GM21528 (cell line): ENCODE data around the gene KDM8.

Experiments used
- ATAC-seq: cut with Tn5 transposase; IDR thresholded peaks from one replicate; pipeline ENCODE4 v1.9.1; 2021; ENCODE audit warnings: mild to moderate bottlenecking, moderate library complexity; ENCODE audit not compliant: unreplicated experiment, low FRiP score

The KDM8 gene

DNA sequence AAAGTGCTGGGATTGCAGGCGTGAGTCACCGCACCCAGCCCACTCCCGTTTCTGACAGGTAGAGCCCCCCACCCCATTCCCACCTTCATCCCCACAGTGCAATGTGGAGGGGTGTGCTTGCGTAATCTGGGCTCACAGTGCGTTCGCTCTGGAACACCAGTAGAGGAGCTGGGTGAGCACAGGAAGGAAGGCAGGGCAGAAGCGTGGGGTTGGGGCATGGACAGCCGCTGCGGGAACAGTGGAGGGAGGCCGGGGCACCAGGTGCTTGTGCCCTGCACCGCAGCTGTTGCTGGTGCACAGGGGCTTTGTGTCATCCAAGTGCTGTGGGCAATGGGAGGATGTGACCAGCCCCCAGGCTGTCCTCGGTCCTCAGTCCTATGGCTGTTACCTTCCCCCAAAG, 24.7 kb downstream of the KDM8 start:
- no peak for ATAC-seq

DNA sequence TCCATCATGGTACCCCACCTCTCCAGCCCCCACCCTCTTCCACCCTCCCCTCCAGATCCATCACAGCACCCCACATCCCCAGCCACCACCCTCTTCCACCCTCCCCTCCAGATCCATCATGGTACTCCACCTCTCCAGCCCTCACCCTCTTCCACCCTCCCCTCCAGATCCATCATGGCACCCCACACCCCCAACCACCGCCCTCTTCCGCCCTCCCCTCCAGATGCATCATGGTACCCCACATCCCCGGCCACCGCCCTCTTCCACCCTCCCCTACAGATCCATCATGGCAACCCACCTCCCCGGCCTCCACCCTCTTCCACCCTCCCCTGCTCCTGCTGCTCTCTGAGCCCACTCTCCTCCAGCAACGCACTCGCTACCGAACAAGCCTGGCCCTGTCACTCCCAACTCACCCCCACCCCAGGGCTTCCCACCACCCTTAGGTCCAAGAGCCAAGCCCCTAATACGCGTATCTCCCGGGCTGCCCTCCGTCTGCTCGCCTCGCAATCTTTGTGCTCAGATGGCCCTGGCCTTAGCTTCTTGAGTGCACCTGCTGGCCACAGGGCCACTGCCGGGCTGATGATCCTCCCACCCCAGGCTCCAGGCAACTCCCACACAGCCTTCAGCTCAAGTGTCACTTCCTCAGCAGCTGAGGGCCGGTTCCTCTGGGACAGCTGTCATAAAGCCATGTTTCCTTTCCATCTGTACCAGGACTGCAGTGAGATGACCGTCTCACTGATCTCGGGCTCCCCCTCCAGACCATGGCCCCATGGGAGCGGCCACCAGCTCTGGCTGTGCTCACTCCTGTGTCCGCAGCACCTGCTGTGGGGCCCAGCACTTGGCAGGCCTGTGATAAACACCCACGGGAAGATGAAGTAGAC, 25.5 kb downstream of the KDM8 start:
- ATAC-seq: no peak

DNA sequence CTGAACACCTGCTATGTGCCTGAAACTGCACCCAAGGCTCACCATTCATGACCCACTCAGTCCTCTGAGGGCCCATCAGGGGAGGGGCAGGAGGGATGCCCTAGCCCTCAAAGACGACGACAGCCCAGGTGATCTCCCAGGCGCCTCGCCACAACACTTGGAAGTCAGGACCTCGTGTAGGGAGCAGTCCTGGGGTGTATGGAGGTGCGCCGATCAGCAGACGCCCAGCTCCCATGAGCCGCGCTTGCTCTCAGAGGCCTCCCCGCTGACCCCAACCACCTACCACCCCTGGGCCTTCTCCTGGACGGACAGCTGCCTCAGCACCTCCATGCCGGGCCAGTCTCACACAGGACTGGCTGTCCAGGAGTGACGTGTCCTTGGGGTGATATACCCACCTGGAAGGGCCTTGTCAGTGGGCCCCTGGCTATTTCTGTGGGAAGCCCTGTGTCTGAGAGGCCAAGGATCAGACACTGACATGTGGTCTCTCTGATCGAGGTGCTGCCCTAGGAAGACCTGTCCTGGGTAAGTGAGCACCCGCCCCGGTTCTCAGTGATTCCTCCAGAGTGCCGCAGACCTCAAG, 26.7 kb downstream of the KDM8 start:
- no peak for ATAC-seq

DNA sequence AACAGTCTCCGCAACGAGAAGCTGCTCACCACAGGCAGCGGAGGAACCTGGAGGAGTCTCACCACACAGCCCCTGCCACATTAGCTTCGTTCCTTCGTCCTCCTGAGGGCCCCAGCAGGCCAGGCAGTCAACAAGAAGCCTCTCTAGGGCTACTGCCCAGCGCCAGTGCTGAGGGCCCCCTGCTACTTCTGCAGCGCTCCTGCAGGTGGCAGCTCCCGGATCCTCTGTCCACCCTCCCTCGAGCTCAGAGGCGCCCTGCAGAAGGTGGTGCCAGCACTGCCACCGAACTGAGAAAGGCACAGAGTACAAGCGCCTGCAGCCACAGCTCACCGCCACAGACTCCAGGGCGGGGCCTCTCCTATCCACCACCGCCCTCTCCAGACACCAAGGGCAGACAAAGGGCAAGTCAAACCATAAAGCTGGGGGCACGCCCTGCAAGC, 27.3 kb downstream of the KDM8 start:
- no peak for ATAC-seq

DNA sequence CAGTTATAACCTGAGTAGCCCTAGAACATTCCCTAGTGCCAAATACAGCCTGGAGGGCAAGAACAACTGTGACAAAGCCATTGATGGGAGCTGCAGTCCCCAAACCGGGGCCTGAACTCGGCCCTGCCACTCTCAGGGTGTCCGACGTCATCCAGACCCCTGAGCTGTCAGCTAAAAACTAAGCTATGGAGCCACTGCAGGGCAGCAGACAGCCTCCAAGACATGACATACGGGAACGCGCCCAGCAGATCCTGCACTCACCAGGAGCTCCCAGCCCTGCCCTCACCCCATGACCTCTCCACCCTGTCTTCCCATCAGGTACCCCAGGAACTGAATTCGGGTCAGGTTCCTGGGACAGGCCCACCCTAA, 28.4 kb downstream of the KDM8 start:
- ATAC-seq: no peak

DNA sequence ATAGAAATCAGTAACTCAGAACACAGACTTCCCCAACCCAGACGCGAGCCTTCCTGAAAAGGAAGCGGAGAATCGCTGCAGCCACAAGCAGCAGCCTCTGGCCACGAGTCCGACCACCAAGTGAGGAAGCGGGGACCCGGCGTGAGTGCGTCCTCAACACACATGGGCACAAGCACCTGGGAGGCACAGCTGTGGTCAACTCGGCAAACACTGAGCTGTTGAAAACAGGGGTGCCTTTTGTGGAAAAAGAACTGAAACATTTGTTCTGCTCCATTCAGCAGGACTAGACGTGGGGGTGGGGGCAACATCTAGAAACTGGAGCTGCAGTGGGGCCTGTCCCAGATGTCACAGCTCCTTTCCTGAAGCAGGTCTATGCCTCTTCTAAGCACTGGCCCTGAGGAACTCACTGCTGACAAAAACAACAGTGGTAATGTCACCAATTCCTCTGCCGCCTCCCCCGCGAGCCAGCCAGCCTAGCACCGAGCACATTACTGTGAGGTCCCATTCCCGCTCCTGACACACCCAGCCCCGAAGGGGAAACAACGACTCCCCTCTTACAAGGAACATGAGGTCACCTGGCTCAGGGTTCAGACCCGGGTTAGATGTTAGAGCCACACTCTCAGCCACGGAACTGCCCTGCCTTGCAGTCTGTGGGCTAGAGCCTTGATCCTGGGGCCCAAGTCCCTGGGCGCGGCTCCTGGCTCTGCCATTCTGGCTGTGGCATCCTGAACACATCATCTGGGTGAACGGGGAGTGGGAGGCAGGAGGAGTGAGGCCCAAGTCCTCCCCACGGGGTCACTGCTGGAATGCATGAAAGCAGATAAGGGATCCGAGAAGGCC, 29.0 kb downstream of the KDM8 start:
- ATAC-seq: peak; percentile 69

DNA sequence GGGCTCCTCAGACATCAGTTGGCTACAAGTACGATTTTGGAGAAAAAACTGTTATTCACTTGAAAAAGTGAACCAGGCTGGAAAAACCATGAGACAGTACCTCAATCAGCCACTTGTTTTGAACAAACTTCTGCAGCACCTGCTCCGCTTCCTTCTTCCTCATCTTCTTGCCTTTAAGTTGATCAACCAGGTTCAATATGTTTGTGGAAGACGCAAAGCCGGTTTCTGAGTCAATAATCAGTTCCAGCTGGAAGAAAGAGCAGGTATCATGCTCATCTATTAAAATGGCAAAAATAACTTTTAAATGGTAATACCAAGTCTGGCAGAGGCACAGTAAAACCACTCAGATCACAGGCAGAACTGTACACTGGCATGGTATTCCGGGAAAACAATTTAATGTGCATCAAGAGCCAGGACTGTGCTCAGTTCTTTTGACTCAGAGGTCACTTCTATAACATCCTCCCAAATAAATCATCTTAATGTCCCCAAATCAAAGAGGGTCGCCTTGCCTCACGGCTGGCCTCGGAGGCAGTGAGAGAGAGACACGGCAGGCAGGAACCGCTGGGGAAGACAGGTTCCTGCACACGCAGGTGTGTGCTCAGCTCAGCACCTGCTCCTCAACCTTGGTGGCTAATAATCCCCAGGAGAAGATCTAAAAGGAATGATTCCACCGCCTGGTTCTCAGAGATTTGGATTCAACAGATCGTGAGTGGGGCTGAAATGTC, 29.7 kb downstream of the KDM8 start:
- ATAC-seq: no peak

DNA sequence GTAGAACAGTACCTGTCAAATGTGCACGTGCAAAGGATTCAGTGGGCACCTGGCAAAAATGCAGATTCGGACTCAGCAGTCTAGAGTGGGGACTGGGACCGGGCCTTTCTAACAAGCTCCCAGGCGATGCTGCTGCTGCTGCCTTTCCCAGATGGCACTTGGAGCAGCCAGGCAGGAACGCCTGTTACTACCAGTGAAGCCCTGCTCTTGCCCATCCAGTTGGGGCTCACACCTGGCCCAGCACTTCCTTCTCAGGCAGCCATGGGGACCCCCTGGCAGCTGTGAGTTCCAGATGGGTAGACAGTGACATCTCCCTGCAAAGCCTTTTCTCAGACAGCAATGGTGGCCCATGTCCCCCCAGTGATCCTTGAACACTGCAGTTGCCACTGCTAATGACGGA, 30.4 kb downstream of the KDM8 start:
- ATAC-seq: no peak

DNA sequence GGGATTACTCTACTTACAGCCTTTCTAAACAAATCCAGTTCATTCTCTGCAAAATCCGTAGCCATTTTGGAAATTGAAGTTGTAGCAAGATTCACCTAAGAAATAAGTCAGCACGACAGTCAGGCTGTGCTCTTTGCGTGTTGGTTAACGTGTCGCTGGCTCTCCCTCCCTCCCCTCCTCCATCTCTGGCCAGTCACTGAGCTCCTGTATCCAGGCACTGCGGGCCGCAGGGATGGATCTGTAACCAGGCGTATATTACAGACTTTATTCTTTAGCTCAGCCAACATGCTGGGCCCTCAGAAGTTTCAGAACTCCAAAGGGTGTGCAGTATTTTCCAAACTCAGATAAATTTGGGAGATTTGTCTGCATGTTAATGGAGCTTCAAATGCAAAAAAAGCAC, 30.8 kb downstream of the KDM8 start:
- no peak for ATAC-seq

DNA sequence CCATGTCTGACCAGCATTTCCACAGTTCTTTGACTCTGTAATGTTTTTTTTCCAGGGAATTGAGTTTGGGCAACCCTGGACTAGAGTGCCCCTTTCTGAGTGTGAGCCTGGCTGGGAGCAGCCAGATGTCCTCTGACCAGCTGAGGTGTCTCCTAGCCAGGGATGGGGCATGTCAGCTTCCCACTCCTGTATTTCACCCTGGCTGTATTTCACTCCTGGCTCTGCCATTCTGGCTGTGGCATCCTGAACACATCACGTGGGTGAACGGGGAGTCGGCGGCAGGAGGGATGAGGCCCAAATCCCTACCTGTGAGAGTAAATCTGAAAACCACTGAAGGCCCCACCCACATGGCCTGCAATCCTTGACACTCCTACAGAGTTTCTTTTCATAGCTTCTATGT, 31.3 kb downstream of the KDM8 start:
- no peak for ATAC-seq

DNA sequence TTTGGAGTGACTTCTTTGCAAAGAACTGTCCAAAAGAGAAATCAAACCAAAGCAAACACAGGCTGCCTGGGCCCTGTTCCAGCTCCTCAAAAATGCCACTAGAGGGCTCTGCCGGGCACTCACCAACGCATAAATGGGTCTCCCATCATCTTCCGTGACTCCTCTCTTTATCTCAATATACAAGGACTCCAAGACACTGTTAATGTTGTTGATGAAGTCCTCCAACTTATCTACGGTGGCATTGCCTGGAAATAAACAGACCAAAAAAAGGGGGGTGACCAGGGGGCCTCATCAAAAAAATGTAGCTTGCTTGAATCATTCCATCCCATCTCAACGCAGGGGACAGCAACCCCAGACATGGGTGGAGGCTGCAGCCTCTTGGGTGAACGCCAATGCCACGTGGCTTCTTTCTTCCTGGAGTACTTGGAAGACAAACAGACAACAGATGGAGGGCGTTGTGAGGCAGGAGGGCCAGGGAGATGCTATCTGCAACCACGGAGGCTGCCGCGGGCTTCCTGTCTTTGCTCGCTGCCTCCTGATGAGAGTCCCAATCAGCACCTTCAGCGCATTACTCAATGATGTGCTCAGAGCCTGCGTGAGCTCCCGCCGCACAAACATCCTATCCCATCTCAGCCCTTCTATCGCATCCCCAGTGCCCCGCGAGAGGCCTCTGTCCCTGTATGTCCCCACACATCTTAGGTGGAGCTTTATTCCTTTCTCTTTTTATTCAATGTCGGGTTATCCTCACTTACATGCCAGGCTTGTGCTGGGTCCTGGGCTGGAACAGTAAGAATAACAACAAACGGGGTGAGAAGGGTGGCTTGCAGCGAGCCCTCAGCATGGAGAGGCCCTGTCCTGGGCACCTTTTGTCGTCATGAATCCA, 32.0 kb downstream of the KDM8 start:
- no peak for ATAC-seq

DNA sequence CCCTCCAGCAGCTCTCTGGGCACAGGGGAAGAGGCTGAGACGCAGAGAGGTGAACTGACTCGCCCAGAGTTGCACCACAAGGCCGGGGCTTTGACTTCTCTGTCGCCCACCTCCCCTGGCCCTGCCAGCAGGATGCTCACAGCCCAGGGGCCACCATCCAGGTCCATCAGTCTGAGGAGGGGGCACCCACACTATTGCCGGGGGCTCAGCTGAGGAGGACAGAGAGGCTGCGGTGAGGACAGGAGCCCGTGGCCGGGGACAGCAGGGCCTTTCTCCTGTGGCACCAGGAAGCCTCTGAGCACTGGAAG, 32.6 kb downstream of the KDM8 start:
- no peak for ATAC-seq

DNA sequence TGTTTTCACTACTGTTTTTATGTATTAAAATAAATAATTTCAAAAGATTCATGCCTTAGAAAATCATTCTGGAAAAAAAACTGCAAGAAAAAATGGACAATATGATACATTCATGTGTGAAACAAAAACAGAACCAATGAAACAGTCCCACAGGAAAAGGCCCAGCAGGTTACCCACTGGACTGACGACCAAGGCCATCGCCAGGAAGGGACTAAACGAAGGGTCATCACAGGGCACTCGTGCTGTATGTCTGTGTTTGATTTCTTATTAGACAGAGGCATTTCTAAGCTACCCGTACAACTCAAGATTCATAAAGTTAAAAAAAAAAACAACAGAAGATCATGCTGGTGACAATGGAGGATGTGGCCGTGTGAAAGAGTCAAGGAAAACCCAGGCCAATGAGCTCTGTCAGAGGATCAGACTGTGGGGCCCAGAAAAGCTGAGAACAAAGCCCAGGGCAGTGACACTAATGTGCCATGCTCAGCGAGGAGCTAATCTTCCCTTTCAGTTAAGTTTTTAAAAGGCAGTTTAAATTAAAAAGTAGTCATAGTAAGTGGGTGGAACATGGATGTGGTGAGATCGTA, 33.4 kb downstream of the KDM8 start:
- ATAC-seq: no peak

DNA sequence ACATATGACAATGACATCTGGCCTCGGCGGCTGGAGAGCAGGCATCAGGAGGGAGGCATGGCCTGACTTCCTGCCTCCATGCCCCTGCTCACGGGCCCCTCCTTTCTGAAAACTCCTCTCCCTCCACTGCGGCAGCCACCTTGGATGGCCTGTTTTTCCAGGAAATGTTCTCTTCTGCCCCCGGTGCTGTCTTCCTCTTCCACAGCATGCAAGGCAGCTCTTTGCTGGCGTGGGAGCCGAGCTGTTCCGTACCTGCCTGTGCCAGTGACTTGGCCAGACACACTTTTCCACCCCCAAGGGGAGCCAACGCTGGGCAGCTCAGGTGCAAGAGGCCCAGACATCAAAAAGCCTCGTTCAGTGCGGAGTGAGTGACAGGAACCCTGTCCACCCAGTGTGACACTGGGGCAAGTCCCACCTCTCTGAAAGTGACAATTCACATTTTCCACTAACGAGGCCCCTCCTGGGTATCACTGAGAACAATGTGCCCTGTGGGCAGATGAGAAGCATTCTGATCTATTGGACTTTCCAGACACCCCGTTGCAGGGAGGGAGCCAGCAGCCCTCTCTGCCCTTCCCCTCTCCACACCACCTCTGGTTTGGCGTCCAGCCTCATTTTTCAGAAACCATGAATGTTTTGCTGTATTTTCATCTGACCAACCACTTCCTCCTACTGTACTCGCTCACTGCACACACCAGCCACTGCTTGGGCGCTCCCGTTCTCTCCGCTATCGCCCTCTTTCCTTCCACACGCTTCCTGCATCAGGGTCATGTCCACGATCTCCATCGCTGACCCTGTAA, 34.1 kb downstream of the KDM8 start:
- peak; percentile 61 for ATAC-seq

DNA sequence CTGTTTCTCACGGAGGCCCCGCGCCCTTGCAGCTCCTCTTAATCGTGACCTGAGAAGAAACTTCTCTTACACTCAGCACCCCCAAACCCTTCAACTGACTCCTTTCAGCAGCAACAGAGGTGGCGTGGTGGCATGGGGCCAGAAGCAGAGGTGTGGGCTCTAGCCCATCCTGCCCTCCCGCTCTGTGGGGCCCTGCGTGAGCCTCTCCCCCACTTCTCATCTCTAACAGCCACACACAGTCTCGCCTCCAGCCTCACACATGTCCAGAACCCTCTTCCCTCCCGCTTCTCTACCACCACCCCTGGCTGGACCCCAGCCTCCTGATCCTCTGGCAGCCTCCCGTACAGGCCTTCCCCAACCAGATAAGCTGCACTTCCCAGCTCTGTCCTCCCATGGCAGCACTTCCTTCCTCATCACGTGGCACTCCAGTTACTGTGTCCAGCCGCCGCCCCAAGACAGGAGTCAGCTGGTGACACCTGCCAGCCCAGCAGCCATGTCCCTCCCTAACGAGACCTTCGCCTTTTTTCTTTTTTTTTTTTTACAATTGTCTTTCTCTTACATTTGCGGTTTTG, 34.8 kb downstream of the KDM8 start:
- peak; percentile 26 for ATAC-seq

DNA sequence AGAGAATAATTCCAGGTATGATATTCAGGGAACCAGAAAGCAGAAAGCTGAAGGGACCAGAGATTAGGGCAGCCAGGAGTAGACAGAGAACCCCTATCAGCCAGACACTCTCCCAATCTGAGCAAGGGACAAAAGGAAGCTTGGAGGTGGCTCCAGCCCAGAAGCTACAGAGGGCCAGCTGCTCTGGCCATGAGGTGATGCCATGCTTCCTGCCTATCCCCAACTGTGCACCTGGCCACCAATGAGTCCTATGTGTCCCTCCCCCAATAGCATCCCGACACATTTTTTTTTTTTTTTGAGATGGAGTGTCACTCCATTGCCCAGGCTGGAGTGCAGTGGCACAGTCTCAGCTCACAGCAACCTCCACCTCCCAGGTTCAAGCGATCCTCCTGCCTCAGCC, 35.3 kb downstream of the KDM8 start:
- no peak for ATAC-seq

DNA sequence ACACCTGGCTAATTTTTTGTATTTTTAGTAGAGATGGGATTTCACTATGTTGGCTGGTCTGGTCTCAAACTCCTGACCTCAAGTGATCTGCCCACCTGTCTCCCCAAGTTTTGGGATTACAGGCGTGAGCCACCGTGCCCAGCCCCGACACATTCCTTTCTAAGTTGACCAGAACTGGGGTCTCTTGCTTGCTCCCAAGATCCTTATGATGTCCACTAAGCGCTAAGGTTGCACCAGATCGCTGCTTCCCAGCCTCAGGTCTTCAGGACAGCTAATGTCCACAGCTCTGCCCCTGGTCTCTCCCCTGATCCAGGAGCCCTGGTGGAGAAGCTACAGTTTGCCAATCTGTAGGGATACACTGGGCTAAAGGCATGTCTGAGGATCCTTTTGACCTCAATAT, 35.7 kb downstream of the KDM8 start:
- ATAC-seq: no peak

DNA sequence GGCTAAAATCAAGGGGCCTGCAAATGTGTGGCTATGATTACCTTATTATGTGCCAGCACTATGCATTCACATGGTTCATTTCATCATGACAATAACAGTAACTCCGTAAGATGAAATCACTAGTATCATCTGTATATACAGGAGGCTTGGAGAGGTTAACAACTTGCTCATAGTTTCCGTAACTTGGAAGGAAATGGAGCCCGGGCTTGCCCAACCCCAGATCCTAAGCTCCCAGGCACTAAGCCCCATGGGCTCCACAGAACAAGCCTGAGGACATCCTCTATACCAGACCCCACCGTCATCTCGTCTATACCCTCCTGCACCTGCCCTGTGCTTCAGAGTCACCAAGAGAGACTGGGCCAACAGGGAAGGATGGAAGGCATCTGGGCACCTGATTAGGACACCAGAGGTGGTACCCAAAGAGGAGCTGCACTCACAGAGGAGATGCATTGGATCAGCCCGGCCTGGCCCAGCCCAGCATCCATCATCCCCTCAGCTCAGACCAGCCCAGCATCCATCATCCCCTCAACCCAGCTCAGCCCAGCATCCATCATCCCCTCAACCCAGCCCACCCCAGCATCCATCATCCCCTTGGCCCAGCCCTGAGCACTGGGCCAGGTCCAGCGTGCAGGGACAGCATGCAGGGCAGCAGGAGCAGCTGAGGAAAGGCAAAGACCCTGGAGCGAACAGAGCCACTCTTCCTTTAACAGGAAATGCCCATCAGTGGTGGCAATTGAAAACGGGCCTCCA, 36.8 kb downstream of the KDM8 start:
- ATAC-seq: no peak
